Kasumi-1 (cell line): ENCODE data around the gene TBX4.
"Not testable (repeated sequence)": the region's sequence is repeated elsewhere in the genome, so short reads cannot be mapped to it uniquely, and the experiment has no call there.

ENCODE experiments used
- DNase-seq, 2 experiments: peaks; one replicate each; lab custom pipeline; 2025; lab: John Stamatoyannopoulos, UW

TBX4 gene

DNA sequence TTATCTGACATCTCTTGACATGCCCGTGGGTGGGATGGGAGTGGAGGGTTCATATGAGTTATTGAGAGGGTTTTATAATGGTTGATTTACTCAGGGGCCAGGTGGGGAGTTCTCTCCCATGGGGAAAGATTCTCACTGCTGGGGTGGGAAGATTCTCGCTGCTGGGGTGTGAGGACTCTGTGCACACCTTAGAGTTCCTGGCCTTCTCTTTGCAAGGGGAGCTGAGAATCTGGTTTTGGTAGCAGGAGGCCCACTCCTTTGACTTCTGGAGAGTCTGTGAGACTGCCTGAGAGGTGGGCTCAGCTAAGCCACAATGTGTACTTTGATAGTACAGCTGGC is 31.5 kb downstream of the TBX4 start:
- DNase-seq: no peak

DNA sequence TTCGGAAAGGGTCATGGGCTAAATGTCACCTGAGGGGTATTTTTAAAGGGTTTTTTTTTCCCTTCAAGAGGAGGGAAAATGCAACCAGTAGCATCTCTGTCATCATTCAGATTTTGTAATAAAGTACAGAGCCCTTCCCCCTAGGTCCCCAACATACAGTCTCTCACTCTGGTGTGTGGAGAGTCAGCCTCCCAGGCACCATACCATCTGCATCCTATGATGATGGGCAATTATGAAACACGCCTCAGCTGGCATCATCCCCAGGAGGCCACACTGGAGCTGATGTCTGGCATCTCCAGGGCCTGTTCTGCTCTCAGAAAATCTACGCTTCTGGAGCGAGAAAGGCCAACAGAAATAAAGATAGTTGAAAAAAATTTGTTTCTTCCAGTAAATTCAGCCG is 32.0 kb downstream of the TBX4 start:
- no peak for DNase-seq

DNA sequence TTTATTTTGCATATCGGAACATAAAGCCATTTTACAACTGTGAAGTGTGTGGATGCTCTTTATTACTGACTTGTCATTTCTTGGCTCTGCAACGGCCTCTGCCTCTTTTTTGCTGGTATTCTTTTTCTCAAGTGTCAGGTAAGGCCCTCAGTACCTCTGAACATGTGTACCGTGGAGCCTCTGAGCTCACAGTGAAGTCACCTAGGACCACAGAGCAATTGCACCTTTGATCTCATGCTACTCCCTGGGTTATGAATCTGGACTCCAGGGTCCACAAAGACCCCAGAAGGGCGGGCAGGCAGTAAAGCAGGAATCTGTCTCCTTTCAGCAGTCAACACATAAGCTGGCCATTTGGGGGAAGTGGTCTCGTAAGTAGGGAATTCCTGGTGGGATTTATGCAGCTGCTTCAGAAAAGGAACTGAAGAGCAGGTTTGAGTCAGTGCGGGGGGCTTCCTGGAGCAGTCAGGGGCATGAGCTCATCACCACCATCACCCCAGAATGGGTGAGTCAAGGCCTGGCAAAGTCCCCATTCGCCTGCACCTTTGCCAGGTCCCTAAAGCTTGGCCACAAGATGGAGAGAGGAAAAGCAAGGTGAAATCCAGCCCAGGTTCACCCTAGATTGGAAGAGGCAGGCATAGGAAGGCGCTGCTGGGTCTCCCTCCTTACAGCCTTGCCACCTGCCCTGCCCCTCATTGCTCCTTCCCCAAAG is 33.0 kb downstream of the TBX4 start:
- DNase-seq: no peak

- DNase-seq: no peak
These were observed 34.2 kb downstream of the TBX4 start for GRCh38 chr17:61486135-61487120.

GRCh38 chr17:61487161-61487988 is 35.2 kb downstream of the TBX4 start:
- DNase-seq: no peak

DNA sequence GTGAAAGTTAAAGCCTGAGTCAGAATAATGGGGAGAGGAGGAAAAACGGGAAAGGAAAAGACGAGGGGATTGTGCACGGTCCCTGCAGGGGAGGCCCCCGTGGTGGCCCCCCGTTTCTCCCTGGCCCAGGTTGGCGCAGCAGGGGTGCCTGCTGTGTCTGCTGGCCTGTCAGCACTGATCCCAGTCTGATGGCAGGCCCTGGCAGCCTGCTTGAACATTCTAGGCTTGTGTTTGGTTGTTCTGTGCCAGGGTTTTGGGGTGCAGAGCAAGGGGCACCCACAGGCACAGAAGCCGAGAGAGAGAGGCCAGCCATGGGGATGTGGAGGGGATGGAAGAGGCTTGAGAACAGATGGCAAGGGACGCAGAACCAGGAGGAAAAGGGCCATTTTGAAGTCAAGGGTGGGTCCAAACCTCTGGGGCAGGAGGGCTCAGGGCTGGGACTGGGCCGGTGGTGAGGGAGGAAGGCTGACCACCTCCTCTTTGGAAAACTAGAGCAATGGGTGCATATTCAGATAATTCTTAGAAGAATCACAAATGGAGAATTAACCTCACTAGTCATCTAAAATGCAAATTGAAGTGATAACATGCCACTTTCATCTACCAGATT is 35.9 kb downstream of the TBX4 start:
- no peak for DNase-seq

GRCh38 chr17:61488878-61489718 is 36.9 kb downstream of the TBX4 start:
- DNase-seq: no peak

- no peak for DNase-seq
These were observed 37.7 kb downstream of the TBX4 start for GRCh38 chr17:61489719-61490490.

- DNase-seq: no peak
These were observed 38.3 kb downstream of the TBX4 start for GRCh38 chr17:61490540-61490975.

- no peak for DNase-seq
These were observed 39.8 kb downstream of the TBX4 start for GRCh38 chr17:61491981-61492380.

DNA sequence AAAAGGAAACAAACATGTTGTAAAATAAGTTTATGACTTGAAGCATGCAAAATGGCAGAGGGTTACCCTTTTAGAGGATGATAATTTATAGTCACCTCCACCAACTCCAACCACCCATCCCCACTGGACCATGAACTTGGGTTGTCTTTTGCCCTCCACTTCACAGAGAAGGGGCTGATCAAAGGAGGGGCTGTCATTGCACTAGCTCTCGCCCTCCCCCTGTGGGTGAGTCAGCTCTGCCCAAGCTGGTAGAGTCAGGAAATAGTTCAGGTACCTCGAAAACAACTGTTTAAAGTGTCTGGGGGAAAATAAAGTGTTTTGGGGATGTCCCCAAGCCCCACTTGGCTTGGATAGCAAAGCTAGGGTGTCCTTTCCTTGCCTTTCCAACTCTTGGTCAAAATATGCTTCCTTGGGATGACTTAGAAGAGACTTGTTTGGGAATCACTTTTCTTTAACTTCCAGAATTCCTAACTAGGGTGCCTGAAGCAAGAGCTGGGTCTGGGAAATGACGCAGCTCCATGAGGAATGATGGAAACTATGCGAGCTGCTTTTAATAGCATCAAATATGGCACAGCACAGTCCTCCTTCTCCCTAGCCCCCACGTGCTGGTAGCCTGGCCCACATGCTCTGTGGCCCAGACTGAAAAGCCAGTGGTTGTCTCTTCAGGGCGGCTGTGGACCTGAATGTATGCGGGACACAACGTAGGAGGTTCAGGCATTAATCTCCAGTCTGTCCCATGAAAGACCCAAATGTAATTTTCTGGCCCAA is 40.7 kb downstream of the TBX4 start:
- no peak for DNase-seq

- DNase-seq: not testable (repeated sequence)
These were observed 41.7 kb downstream of the TBX4 start for GRCh38 chr17:61493830-61494324.

- DNase-seq: no peak
These were observed 42.3 kb downstream of the TBX4 start for GRCh38 chr17:61494325-61495160.

DNA sequence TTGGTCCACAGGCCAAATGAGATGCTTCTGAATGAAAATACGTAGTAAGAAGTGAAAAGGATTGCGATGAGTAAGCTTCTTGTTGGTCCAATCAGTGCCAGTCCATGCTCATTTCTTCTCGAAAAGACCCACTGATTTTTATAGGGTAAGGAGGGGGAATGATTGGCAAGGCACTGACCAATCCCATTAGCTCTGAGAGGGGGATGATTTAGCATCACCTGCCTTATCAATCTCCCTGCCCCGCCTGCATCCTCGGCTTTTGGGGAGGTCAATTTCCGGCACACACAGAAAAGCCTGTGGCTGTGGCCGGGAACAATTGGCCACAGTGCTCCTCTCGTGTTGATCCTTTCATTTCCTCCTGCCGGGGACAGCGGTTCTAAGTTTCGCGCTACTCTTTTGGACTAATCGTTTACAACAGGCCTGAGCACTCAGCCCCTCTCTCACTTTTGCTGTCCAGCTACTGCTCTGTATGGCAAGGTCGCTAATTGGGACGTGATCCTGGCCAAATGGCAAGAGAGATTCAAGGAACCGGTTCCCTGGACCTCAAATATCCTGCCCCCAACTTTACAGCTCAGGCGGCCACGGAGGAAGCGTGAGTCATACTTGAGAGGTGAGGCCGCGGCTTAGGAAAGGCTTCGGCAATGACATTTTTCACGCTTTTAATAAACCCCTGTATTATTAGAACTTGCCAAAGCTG is 43.1 kb downstream of the TBX4 start:
- DNase-seq: no peak

DNA sequence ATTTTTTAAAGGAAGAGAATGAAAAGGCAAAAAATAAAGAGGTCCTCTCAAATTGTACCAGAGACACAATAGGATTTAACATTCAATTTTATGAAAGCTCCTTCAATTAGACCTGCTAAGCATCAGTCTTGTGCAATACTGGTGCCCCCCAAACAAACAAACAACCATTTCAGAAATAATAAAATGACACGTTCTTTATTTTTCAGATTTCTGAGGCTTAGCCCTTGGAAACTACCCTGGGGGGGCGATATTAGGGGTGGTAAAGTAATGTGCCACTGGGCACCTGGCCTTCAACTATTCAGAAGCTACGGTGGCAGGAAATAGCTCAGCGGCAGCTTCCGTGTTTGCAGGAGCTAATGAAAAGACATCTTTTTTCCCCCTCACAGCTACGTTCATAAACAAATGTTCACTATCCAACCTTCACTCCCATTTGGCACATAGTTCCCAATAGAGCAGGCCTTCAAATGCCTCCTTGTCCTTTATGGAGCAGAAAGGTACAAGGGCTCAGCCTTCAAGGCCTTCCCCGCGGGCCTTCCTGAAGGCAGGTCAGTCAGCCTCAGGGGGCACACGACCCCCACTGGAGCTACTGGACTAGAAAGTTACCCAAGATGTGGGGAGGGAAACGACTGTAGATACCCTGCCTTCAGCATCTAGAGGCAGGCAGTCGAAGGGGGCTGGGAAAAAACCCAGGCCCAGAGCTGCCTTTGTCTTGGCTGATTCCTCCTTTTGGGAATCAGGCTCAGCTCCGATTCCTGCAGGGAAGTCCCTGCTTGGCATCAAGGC is 44.1 kb downstream of the TBX4 start:
- DNase-seq: no peak

GRCh38 chr17:61496957-61497653 is 44.9 kb downstream of the TBX4 start:
- no peak for DNase-seq
